GM19238 (cell line): ENCODE measurements around the gene KBTBD3.
"Not testable (repeated sequence)": the region's sequence is repeated elsewhere in the genome, so short reads cannot be mapped to it uniquely, and the experiment has no call there.

Experiments used
- DNase-seq: peaks from one replicate; pipeline ENCODE4 v3.0.0; 2011; ENCODE audit warnings: low spot score; ENCODE audit not compliant: insufficient read length

Gene KBTBD3

DNA sequence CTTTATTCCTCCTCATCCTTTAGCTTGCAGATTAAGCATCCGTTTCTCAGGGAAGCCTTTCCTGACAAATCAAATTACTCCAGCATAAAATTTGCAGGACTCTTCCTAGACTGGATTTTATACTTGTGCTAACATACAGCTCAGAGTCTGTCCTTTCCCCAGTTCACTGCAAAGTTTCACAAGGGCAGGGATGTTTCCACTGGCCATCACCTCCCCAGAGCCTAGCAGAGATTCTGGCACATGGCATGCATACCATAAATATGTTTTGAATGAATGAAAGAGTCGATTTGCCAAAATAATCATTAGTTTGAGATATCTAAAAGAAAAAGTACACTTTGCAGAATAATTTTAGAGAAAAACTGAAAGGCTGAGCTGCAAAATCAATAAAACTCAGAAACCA, 65.7 kb downstream of the KBTBD3 start:
- no peak for DNase-seq

DNA sequence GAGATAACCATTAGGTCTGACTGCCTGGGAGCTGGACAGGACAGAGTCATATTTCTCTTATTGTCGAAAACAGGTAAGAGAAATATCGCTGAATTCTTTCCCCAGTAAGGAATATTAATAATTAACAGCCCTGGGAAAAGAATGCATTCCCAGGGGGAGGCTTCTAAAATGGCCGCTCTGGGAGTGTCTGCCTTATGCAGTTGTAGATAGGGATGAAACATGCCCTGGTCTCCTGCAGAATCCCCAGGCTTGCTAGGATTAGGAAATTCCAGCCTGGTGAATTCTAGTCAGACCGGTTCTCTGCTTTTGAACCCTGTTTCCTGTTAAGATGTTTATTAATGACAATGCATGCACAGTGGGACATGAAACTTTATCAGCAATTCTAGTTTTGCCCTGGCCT, 74.1 kb downstream of the KBTBD3 start:
- DNase-seq = not testable (repeated sequence)

DNA sequence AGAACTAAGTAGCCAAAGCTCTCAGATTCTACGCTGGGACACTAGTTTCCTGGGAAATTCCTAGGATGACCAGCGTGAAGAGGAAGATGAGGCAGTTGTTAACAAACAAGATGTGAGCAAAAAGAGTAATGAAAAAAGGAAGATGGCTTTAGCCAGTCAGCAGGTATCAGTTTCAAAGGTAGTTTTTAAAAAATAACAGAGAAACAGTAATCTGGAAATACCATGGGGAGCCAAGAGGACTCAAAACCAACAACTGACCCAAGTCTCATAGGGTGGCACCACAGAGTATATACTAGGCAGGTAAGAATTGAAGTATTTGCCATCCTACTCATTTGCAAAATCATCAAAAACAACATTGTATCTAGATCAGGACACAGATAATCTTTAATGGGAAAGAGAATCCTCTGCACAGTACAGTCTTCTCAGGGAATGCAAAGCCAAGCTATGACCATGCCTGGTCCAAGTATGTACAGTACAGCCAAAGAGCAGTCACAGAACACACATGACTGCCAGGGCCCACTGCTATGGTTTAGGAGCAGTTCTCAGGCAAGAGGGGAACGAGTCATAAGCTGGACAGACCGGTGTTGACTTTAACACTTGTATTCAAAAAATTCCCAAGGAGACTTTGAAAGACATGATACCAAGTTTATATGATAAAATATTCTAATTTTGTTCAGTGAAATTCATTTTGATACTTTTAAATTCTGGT, 75.7 kb downstream of the KBTBD3 start:
- DNase-seq = no peak
